GM19438 (cell line): ENCODE data around the gene ITK.
"Not testable (repeated sequence)": the region's sequence is repeated elsewhere in the genome, so short reads cannot be mapped to it uniquely, and the experiment has no call there.

ENCODE experiments used
- ATAC-seq: cut with Tn5 transposase; IDR thresholded peaks from one replicate; pipeline ENCODE4 v1.9.1; 2021; ENCODE audit warnings: low read depth; ENCODE audit not compliant: unreplicated experiment

Gene ITK

DNA sequence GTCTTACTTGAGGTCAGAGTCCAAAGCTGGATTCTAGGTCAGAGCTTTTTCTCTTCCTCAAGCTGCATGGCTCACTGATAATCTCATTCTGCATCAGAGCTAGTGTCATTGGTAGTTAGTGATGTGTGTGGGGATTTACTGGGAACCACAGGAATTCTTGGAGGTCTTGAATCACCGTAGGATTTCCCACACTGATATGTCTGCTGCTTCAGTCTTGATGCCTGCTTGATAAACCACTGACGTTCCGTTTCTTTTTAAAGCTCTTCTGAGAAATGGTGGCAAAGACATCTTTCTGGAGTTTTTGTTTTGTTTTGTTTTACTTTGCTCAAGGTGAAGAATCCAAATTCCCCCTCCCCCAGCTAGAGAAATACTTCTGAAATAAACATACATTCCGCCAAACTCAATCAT, 13.4 kb upstream of the ITK start:
- ATAC-seq, result no peak

- no peak for ATAC-seq
These were observed 12.4 kb upstream of the ITK start for GRCh38 chr5:157168286-157168685.

- ATAC-seq, result peak; percentile 98
These were observed 8.2 kb upstream of the ITK start for GRCh38 chr5:157172403-157172802.

- no peak for ATAC-seq
These were observed 5.5 kb upstream of the ITK start for GRCh38 chr5:157175071-157175612.

- no peak for ATAC-seq
These were observed 2.7 kb upstream of the ITK start for GRCh38 chr5:157177953-157178352.

DNA sequence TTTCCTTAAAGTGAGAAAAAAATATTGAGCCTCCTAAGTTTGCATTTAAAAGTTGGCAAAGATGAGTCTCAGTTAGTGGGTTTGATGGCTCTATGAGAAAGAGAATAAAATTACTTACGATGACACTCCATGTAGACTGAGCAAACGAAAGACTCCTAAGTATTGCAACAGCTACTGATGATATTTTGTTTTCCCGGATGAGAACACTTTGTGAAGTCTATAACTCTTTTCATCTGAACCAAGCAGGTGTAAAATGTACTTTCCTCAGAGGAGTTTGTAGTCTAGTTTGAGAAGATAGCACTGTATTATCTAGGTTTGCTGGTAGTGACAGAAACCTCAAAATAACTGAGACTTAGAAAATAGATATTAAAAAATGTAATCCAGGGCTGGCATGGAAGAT, 1.7 kb upstream of the ITK start:
- ATAC-seq, result no peak

GRCh38 chr5:157182143-157182757, 1.6 kb downstream of the ITK start:
- no peak for ATAC-seq

DNA sequence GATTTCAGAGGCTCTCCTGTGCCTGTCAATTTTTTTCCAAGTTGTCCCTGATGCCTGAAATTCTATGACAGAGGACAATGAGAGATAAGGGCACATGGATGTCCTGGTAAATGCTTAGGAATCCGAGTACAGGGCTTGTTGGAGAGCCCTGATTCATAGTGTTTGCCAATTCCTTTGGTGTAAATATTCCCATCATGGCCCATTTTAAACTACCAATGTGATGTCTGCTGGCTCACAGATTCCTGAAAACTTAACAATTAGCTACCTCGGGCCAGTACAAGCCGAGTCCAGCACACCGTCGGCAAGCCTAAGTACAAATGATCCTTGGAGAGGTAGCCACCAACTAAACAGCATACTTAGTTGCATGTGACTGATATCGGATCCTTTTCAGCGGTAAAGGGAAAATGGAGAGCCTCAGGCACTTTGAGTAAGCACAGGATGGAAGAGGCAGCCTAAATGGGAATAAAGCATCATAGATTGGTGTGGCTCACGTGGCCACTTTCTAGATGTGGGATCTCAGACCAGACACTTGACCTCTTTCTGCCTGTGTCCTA, 3.6 kb downstream of the ITK start:
- ATAC-seq, result no peak

GRCh38 chr5:157185122-157185521, 4.5 kb downstream of the ITK start:
- not testable (repeated sequence) for ATAC-seq

- no peak for ATAC-seq
These were observed 5.8 kb downstream of the ITK start for GRCh38 chr5:157186309-157187045.

DNA sequence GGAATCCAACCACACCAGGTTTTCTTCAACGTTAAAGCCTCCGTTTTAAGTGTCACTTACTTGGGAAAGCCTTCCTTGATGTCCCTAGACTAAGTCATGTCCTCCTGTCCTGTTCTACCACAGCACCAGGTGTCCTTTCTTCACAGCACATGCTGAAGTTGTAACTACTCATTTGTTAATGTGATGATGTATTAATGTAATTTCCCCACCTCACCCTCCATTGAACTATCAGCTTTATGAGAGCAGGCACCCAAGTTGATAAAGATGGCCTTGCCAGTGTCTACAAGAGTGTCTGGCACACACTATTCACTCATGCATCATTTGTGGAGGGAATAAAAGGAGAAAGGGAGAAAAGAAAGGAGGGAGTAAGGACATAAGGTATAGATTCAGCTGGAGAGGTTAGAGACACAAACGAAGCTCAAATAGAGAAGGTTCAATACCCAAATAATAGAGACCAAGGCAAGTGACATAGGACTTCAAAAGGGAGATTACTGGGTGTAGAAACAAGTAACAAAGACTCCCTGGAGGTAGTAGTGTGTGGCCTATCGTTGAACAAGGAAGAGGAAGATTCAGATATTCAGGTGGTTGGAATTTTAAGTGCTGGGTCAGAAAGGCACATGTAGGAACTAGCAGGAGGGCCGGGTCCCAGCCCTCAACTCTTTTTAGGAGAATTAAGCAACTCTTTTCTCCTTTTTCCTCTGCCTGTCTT, 6.6 kb downstream of the ITK start:
- no peak for ATAC-seq

DNA sequence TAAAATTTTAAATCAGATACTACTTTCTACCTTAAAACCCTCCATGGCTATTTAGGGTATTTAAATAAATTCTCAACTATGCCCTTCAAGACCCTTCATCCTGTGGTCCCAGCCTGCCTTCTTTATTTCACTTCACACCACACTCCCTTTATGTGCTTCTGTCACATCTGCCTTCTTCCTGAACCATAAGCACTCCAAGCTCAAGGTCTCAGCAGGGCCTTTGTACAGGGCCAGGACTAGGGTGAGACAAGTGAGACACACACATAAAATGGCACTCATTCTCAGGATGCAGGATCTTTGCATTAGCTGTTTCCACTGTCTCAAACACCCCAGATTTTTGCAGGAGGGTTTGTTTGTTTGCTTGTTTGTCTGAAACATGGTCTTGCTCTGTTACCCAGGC, 7.6 kb downstream of the ITK start:
- no peak for ATAC-seq

GRCh38 chr5:157189223-157189622, 8.6 kb downstream of the ITK start:
- ATAC-seq, result peak; percentile 78

- ATAC-seq, result no peak
These were observed 13.2 kb downstream of the ITK start for GRCh38 chr5:157193699-157194424.

DNA sequence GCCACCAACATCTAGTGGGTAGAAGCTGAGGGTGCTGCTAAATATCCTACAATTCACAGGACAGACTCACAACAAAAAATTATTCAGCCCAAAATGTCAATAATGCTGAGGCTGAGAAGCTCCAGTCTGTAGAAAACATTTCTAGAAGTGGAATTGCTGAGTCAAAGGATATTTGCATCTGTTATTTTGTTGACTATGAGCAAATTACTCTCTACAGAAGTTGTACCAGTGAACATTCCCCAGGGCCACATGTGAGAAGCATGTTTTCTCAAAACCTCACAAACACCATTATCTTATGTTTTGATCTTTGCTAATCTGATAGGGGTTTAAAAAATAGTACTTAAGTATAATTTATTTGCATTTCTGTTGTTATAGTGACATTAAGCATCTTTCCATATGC, 15.4 kb downstream of the ITK start:
- no peak for ATAC-seq

- no peak for ATAC-seq
These were observed 16.4 kb downstream of the ITK start for GRCh38 chr5:157197086-157197485.

DNA sequence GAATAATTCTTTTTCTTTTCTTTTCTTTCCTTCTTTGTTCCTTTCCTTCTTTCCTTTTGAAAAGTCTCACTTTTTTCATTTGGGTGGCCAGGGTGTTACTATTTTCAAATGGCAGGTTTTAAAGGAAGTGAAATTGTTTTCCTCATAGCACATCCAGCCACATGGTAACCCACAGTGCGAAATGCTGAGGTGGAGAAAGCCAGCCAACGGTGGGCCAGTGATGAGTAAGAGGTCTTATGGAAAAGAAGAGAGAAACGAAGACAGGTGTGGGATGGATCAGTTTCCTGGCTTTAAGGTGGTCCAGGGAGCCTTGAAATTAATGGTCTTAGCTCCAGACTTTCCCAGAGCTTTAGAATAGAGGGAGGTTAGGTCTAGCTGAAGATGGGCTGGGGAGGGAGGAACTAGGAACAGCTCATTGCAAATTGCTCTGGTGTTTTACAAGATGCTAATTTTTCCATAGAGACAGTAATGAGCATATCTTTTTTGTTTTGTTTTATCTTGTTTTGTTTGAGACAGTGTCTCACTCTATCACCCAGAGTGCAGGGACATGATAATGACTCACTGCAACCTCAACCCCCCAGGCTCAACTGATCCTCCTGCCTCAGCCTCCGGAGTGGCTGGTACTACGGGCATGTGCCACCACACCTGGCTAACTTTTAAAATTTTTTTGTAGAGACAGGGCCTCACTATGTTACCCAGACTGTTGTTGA, 17.8 kb downstream of the ITK start:
- no peak for ATAC-seq

- no peak for ATAC-seq
These were observed 21.2 kb downstream of the ITK start for GRCh38 chr5:157201857-157202256.

- no peak for ATAC-seq
These were observed 22.8 kb downstream of the ITK start for GRCh38 chr5:157203417-157203816.

- no peak for ATAC-seq
These were observed 24.1 kb downstream of the ITK start for GRCh38 chr5:157204765-157205164.
